ENCODE results near the gene PANX2. TPM values are rescaled to one million over a fixed set of nuclear protein-coding genes. Genes with fewer than 3 reads are reported as not detected.
A peak's percentile ranks its signal among the peaks of the same experiment; 100 is the strongest.

PANX2 gene
- total and polyA plus RNA-seq, 2 of the 13 experiments (the other 11 are each of a cell fraction or from before 2014, with no cell fraction given) = 0.15 to 1.1 TPM

DNA sequence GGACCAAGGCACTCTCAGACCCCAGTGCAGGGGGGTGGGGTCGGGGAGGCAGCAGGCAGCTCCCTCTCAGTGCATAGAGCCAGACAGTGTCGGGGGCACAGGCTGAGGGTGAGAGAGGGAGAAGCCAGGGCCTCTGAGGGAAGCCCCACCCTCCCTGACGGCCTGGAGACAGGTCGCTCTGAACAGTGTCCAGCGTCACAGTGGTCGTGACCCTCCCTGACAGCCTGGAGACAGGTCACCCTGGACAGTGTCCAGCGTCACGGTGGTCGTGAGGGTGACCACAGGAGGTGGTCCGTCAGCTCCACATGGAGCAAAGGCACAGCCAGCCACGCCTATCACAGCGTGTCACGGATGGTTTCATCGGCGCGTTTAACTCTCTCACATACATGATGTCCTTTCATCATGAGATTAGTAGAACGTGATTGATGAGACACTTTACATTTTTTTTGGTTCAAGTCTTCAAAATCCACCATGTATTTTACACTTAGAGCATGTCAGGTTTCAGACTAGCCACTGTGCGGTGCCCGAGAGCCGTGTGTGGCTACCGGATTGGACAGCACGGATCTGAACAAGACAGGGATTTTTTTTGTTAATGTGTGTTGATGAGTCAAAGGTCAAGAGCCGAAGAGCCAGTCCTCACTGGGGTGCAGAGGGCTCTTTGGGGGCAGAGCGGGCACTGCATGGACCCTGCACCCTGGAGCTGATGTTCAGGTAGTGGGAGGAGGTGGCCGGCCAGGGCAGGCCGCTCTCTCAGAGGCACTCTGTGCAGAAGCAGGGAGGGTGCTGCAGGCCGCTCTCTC, 23.9 kb upstream of the PANX2 start (continued):
- TF ChIP-seq HHEX (CRISPR knock-in tag; IDR thresholded peaks at IDR 0.05) (no peak), GTF3A (CRISPR knock-in tag; conservative IDR thresholded peaks at IDR 0.05) (no peak), RBFOX2 (IDR thresholded peaks at IDR 0.05; ENCODE audit: low read depth, low read length) (0 out of 2 replicates have a peak, but pooled peaks have one; percentile 18), ZNF367 (CRISPR knock-in tag; IDR thresholded peaks at IDR 0.05; ENCODE audit: borderline replicate concordance) (no peak), SMAD3 (CRISPR knock-in tag; IDR thresholded peaks at IDR 0.05) (no peak), ZNF20 (CRISPR knock-in tag; IDR thresholded peaks at IDR 0.05) (no peak), SRY (CRISPR knock-in tag; IDR thresholded peaks at IDR 0.05) (no peak), HCFC1 (IDR thresholded peaks at IDR 0.05; ENCODE audit: low read depth, low read length) (no peak), TGIF2 (CRISPR knock-in tag; IDR thresholded peaks at IDR 0.05) (no peak), ZNF639 (CRISPR knock-in tag; conservative IDR thresholded peaks at IDR 0.05) (no peak), IRF1 (CRISPR knock-in tag; IDR thresholded peaks at IDR 0.05; ENCODE audit: low read depth) (no peak), ZBTB7B (CRISPR knock-in tag; IDR thresholded peaks at IDR 0.05) (peak; percentile 83), HNRNPUL1 (IDR thresholded peaks at IDR 0.05; ENCODE audit: low read depth, low read length) (no peak), ZNF589 (CRISPR knock-in tag; conservative IDR thresholded peaks at IDR 0.05) (no peak), ZFY (CRISPR knock-in tag; IDR thresholded peaks at IDR 0.05) (peak; percentile 76; the same call in 1 of the 2 replicates), ZNF12 (CRISPR knock-in tag; IDR thresholded peaks at IDR 0.05) (no peak), STAT5B (CRISPR knock-in tag; IDR thresholded peaks at IDR 0.05) (no peak), XRCC5 (optimal IDR thresholded peaks at IDR 0.05; ENCODE audit: low read length) (peak; percentile 35), ZNF563 (CRISPR knock-in tag; IDR thresholded peaks at IDR 0.05) (no peak), GATAD1 (CRISPR knock-in tag; IDR thresholded peaks at IDR 0.05) (no peak; the same call in 1 of the 2 replicates), ZBTB20 (CRISPR knock-in tag; IDR thresholded peaks at IDR 0.05; ENCODE audit: borderline replicate concordance, low read depth) (no peak), SOX6 (IDR thresholded peaks at IDR 0.05) (no peak), SOX6 (CRISPR knock-in tag; IDR thresholded peaks at IDR 0.05) (peak; percentile 58; the same call in 1 of the 2 replicates)
- TF ChIP-seq, protein P1, sequence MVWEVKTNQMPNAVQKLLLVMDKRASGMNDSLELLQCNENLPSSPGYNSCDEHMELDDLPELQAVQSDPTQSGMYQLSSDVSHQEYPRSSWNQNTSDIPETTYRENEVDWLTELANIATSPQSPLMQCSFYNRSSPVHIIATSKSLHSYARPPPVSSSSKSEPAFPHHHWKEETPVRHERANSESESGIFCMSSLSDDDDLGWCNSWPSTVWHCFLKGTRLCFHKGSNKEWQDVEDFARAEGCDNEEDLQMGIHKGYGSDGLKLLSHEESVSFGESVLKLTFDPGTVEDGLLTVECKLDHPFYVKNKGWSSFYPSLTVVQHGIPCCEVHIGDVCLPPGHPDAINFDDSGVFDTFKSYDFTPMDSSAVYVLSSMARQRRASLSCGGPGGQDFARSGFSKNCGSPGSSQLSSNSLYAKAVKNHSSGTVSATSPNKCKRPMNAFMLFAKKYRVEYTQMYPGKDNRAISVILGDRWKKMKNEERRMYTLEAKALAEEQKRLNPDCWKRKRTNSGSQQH (CRISPR knock-in tag; IDR thresholded peaks at IDR 0.05; ENCODE audit: low read depth) = no peak
- TF ChIP-seq, protein P2, sequence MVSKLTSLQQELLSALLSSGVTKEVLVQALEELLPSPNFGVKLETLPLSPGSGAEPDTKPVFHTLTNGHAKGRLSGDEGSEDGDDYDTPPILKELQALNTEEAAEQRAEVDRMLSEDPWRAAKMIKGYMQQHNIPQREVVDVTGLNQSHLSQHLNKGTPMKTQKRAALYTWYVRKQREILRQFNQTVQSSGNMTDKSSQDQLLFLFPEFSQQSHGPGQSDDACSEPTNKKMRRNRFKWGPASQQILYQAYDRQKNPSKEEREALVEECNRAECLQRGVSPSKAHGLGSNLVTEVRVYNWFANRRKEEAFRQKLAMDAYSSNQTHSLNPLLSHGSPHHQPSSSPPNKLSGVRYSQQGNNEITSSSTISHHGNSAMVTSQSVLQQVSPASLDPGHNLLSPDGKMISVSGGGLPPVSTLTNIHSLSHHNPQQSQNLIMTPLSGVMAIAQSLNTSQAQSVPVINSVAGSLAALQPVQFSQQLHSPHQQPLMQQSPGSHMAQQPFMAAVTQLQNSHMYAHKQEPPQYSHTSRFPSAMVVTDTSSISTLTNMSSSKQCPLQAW (CRISPR knock-in tag; IDR thresholded peaks at IDR 0.05) = peak; percentile 80
- TF ChIP-seq, protein P3, sequence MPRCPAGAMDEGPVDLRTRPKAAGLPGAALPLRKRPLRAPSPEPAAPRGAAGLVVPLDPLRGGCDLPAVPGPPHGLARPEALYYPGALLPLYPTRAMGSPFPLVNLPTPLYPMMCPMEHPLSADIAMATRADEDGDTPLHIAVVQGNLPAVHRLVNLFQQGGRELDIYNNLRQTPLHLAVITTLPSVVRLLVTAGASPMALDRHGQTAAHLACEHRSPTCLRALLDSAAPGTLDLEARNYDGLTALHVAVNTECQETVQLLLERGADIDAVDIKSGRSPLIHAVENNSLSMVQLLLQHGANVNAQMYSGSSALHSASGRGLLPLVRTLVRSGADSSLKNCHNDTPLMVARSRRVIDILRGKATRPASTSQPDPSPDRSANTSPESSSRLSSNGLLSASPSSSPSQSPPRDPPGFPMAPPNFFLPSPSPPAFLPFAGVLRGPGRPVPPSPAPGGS (CRISPR knock-in tag; IDR thresholded peaks at IDR 0.05) = no peak

All from HepG2 (cell line).